ENCODE results near the gene PELO.
"Not testable (repeated sequence)": the region's sequence is repeated elsewhere in the genome, so short reads cannot be mapped to it uniquely, and the experiment has no call there.

Gene PELO, protein sequence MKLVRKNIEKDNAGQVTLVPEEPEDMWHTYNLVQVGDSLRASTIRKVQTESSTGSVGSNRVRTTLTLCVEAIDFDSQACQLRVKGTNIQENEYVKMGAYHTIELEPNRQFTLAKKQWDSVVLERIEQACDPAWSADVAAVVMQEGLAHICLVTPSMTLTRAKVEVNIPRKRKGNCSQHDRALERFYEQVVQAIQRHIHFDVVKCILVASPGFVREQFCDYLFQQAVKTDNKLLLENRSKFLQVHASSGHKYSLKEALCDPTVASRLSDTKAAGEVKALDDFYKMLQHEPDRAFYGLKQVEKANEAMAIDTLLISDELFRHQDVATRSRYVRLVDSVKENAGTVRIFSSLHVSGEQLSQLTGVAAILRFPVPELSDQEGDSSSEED

DNA sequence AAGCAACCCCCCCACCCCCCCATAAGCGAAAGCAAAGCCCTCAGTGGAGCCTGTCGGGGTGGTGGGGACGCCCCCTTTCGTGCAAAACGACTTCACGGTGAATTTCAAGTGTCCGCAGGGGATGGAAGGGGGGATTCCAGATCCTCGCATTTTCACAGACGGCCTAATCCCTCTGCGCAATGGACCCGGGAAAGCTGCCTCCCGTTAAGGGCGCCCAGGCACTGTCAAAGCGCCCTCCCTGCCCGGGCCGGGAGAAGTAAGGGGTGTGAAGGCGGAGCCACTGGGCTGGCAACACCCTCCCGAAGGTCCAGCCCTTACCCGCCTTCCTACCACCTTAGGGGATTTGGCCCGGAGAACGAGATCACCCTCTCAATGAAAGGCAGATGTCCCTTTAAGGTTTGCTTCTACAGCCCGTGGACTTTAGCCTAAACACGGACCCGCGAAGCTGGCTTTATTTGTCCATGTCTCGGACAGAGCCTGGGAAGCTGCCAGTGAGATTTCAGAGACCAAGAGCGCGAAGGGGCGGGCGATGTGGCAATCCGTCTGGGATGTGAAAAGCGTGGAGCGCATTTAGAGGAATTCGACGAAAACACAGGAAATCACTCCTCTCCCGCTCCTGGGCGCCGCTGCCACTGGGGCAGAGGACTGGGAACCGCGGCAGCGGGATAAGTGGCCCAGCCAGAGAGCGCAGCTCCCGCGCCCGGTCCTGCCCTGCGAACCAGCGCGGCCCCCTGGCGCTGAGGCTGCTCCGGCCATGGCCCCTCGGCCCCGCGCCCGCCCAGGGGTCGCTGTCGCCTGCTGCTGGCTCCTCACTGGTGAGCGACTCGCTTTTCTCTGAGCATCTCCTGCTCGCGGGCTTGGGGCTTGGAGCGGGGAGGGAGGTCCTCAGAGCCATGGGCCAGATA lies at the start of gene PELO, which contains the start of gene ITGA1:
Gene PELO, plus strand, starts transcription at position 317 of the 905 bp plus-strand sequence. CDS start 12,479 bp downstream, outside the sequence.
Gene ITGA1, plus strand, starts transcription at position 317 of the 905 bp plus-strand sequence. Its CDS starts 438 bp downstream, at position 755.
- peak within 1 kb of the TSS; percentile 36 for H3K4me3 ChIP-seq
- no peaks in the 10 kb centered on the region for H3K36me3 ChIP-seq (replicated peaks)
- DNase-seq (ENCODE audit: low spot score in 2 of 2): peak; percentile 78 to 84
- peaks cover 8% of the 10 kb centered on the region for H3K4me1 ChIP-seq
- no peaks in the 10 kb centered on the region; the same call in 1 of the 2 replicates for H3K27me3 ChIP-seq (ENCODE audit: low read depth)
- no peaks in the 10 kb centered on the region for H3K9me3 ChIP-seq
- in situ Hi-C loops (cut with MboI; ENCODE audit: low sequenced_read_pairs): no loop called here

DNA sequence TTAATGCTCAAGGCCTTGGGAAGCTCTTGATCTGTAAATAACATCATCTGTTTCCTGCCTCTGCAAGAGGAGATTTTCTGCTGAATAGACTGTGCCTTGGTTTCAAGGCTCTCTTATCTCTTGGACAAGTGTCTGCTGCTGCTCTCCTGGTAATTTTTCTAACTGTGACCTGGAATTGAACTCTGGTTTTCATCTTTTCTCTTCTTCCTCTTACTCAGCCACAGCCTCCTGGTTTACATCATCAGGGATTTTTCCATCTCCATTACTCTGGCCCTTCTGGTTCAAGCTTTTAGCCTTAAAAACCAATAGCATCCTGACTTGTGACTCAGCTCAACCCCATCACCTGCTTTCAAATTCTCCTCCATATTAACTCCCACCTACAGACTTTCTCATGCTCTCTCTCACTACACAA lies 49.6 kb upstream of the PELO start:
- Histone ChIP-seq H3K4me1 (no peaks in the 10 kb centered on the region), H3K4me3 (no peak overlapping the region), H3K9me3 (no peaks in the 10 kb centered on the region), H3K36me3 (replicated peaks) (no peaks in the 10 kb centered on the region), H3K27me3 (ENCODE audit: low read depth) (0 out of 2 replicates have a peak, but pooled peaks cover 2% of the 10 kb centered on the region)
- no peak for DNase-seq (ENCODE audit: low spot score in 2 of 2)
- in situ Hi-C loops (cut with MboI; ENCODE audit: low sequenced_read_pairs): no loop called here

- no peak for DNase-seq (ENCODE audit: low spot score in 2 of 2)
- H3K36me3 ChIP-seq (replicated peaks): no peaks in the 10 kb centered on the region
- in situ Hi-C loops (cut with MboI; ENCODE audit: low sequenced_read_pairs): no loop called here
- H3K9me3 ChIP-seq: no peaks in the 10 kb centered on the region
- H3K4me1 ChIP-seq: no peaks in the 10 kb centered on the region
- no peak overlapping the region for H3K4me3 ChIP-seq
- 0 out of 2 replicates have a peak, but pooled peaks cover 2% of the 10 kb centered on the region for H3K27me3 ChIP-seq (ENCODE audit: low read depth)
Observed at GRCh38 chr5:52740007-52740406, 47.7 kb upstream of the PELO start.

DNA sequence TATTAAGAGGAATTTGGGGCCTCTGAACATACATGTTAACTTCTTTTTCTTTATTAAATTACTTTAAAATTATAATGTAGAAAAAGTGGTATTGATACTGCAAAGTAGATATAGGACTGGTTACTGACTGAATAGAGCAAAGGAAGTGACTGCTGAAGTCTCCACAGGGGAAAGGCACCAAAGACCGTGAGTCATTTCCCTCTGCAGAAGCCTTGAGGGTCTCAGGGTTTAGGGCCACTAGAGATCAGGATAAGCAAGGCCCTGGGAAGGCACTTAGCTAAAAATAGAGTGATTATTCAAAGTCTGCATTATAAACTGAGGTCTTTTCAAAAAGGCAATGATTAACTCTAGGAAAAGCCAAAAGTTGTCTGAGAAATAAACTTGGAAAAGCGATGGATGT lies 44.7 kb upstream of the PELO start:
- Histone ChIP-seq H3K4me3 (no peak overlapping the region), H3K9me3 (no peaks in the 10 kb centered on the region), H3K4me1 (no peaks in the 10 kb centered on the region), H3K27me3 (ENCODE audit: low read depth) (0 out of 2 replicates have a peak, but pooled peaks cover 2% of the 10 kb centered on the region), H3K36me3 (replicated peaks) (no peaks in the 10 kb centered on the region)
- in situ Hi-C loops (cut with MboI; ENCODE audit: low sequenced_read_pairs): no loop called here
- DNase-seq (ENCODE audit: low spot score in 2 of 2): no peak

DNA sequence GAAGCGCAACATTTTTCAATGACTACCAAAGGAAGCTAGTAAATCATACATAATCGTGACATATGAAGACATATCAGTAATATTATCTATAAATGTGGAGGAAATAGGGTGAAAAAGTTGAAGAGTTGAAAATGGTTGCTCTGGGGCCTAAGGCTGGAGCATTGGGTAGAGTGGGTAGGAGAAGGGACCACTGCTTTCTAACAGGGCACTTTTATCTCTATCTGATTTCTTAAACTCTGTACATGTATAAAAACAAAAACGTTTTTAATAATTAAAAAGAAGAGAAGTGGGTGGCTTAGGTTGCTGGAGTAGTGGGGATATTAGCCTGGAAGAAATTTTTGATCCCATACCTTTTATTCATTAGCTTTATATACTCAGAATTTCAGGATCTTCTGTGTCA lies 44.2 kb upstream of the PELO start:
- 0 out of 2 replicates have a peak, but pooled peaks cover 2% of the 10 kb centered on the region for H3K27me3 ChIP-seq (ENCODE audit: low read depth)
- no peaks in the 10 kb centered on the region for H3K4me1 ChIP-seq
- no peaks in the 10 kb centered on the region for H3K36me3 ChIP-seq (replicated peaks)
- no peaks in the 10 kb centered on the region for H3K9me3 ChIP-seq
- no peak for DNase-seq (ENCODE audit: low spot score in 2 of 2)
- no peak overlapping the region for H3K4me3 ChIP-seq
- in situ Hi-C loops (cut with MboI; ENCODE audit: low sequenced_read_pairs): no loop called here

DNA sequence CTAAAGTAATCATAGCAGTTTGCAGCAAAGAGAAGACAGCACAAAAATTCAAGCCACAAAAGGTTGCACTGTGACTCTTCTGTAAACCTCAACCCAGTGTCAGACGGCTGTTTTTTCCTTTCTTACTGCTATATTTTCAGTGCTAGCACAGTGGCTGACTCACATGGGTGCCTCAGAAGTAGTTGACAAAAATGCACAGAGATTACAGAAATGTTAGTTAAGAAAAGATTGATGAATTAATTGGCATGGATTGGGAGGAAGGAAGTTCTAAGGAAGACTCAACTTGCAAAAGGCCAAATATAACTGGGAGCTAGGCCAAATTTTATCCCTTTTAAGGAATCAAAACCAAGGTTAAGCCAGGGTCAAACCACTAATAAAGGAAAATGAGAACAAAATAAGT lies 43.7 kb upstream of the PELO start:
- H3K4me3 ChIP-seq: no peak overlapping the region
- no peaks in the 10 kb centered on the region for H3K4me1 ChIP-seq
- no peaks in the 10 kb centered on the region for H3K9me3 ChIP-seq
- H3K27me3 ChIP-seq (ENCODE audit: low read depth): 0 out of 2 replicates have a peak, but pooled peaks cover 2% of the 10 kb centered on the region
- no peaks in the 10 kb centered on the region for H3K36me3 ChIP-seq (replicated peaks)
- DNase-seq (ENCODE audit: low spot score in 2 of 2): no peak
- in situ Hi-C loops (cut with MboI; ENCODE audit: low sequenced_read_pairs): no loop called here

- H3K9me3 ChIP-seq; H3K4me3 ChIP-seq; H3K27me3 ChIP-seq (ENCODE audit: low read depth); H3K4me1 ChIP-seq; H3K36me3 ChIP-seq (replicated peaks); DNase-seq (ENCODE audit: low spot score in 2 of 2); in situ Hi-C loops (cut with MboI; ENCODE audit: low sequenced_read_pairs): not testable (repeated sequence)
Observed at GRCh38 chr5:52744867-52745458, 42.8 kb upstream of the PELO start.

- Histone ChIP-seq H3K4me3 (no peak overlapping the region), H3K27me3 (ENCODE audit: low read depth) (no peaks in the 10 kb centered on the region), H3K9me3 (no peaks in the 10 kb centered on the region), H3K4me1 (no peaks in the 10 kb centered on the region), H3K36me3 (replicated peaks) (no peaks in the 10 kb centered on the region)
- in situ Hi-C loops (cut with MboI; ENCODE audit: low sequenced_read_pairs): no loop called here
- DNase-seq (ENCODE audit: low spot score in 2 of 2): no peak
Observed at GRCh38 chr5:52746539-52746938, 41.2 kb upstream of the PELO start.

GRCh38 chr5:52748590-52748989 lies 39.1 kb upstream of the PELO start:
- Histone ChIP-seq H3K27me3 (ENCODE audit: low read depth) (no peaks in the 10 kb centered on the region), H3K9me3 (no peaks in the 10 kb centered on the region), H3K4me1 (no peaks in the 10 kb centered on the region), H3K36me3 (replicated peaks) (no peaks in the 10 kb centered on the region), H3K4me3 (no peak overlapping the region)
- no peak for DNase-seq (ENCODE audit: low spot score in 2 of 2)
- in situ Hi-C loops (cut with MboI; ENCODE audit: low sequenced_read_pairs): no loop called here

DNA sequence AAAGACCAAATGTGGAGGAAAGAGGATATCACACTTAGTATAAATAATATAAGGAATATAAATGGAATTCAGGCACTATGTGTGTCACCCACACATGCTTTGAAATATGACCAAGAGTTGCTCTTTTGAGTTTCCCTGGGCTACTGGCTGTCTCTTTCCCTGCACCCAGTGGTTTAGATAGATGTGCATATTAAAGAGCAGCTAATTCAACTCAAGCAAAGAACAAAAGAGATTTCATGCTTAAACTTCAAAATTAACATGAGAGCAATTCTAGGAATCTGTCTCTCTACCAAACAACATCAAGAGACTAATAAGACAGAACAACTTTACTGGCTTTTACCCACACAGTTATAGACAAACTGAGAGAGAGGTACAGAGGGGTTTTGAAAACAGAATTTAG lies 38.0 kb upstream of the PELO start:
- Histone ChIP-seq H3K4me1 (no peaks in the 10 kb centered on the region), H3K4me3 (no peak overlapping the region), H3K36me3 (replicated peaks) (no peaks in the 10 kb centered on the region), H3K27me3 (ENCODE audit: low read depth) (no peaks in the 10 kb centered on the region), H3K9me3 (no peaks in the 10 kb centered on the region)
- no peak for DNase-seq (ENCODE audit: low spot score in 2 of 2)
- in situ Hi-C loops (cut with MboI; ENCODE audit: low sequenced_read_pairs): no loop called here

DNA sequence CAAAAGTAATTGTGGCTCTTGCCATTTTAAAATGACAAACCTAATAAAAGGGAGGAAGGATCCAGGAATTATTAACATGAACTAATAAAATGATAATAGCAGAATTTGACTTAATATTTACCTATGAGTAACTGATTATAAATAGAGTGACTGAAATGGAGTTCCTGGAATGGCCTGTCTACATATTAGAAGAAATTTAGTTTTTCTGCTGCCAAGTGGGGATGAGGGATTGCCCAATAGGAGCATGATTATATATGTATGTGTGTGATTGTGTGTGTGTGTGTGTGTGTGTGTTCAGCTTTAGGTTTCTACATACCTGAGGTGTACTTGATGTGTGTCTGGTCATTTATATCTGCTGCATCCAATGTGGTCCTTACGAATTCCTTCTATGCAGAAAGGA lies 36.6 kb upstream of the PELO start:
- Histone ChIP-seq H3K27me3 (ENCODE audit: low read depth) (no peaks in the 10 kb centered on the region), H3K4me1 (no peaks in the 10 kb centered on the region), H3K36me3 (replicated peaks) (no peaks in the 10 kb centered on the region), H3K4me3 (no peak overlapping the region), H3K9me3 (no peaks in the 10 kb centered on the region)
- in situ Hi-C loops (cut with MboI; ENCODE audit: low sequenced_read_pairs): no loop called here
- no peak for DNase-seq (ENCODE audit: low spot score in 2 of 2)

- in situ Hi-C loops (cut with MboI; ENCODE audit: low sequenced_read_pairs): no loop called here
- H3K36me3 ChIP-seq (replicated peaks): no peaks in the 10 kb centered on the region
Observed at GRCh38 chr5:52754051-52754450, 33.7 kb upstream of the PELO start.

GRCh38 chr5:52757527-52757926 lies 30.2 kb upstream of the PELO start:
- Histone ChIP-seq H3K4me3 (no peak overlapping the region), H3K36me3 (replicated peaks) (no peaks in the 10 kb centered on the region), H3K9me3 (no peaks in the 10 kb centered on the region), H3K4me1 (no peaks in the 10 kb centered on the region), H3K27me3 (ENCODE audit: low read depth) (no peaks in the 10 kb centered on the region)
- in situ Hi-C loops (cut with MboI; ENCODE audit: low sequenced_read_pairs): no loop called here
- no peak for DNase-seq (ENCODE audit: low spot score in 2 of 2)

More at GRCh38 chr5:52754051-52754450, 33.7 kb upstream of the PELO start:
- DNase-seq (ENCODE audit: low spot score in 2 of 2): no peak
- H3K27me3 ChIP-seq (ENCODE audit: low read depth): no peaks in the 10 kb centered on the region
- no peaks in the 10 kb centered on the region for H3K4me1 ChIP-seq
- no peak overlapping the region for H3K4me3 ChIP-seq
- H3K9me3 ChIP-seq: no peaks in the 10 kb centered on the region
